K562 (cell line): ENCODE data around the gene SHLD1. TPM values are rescaled to one million over a fixed set of nuclear protein-coding genes. Genes with fewer than 3 reads are reported as not detected.
A peak's percentile ranks its signal among the peaks of the same experiment; 100 is the strongest.

Experiments used
- BHLHE40 ChIP-seq: IDR thresholded peaks from 2 replicates; pipeline ENCODE4 v1.6.1; 2011; ENCODE audit warnings: low read length, improper control_type of control experiment
- GABPB1 ChIP-seq: sonication (generic); formaldehyde crosslinking; IDR thresholded peaks from 2 replicates; pipeline ENCODE4 v1.8.0; 2022; ENCODE audit warnings: mild to moderate bottlenecking, missing genetic modification reagents
- KAT7 ChIP-seq: sonication (generic); formaldehyde crosslinking; IDR thresholded peaks from 2 replicates; pipeline ENCODE4 v1.8.0; 2022; ENCODE audit warnings: missing genetic modification reagents, mild to moderate bottlenecking, borderline replicate concordance
- KLF1 ChIP-seq: fragments of 450-650 bp; IDR thresholded peaks from 2 replicates; pipeline ENCODE4 v1.6.1; 2016; ENCODE audit warnings: missing genetic modification characterization, missing compliant biosample characterization
- KLF16 ChIP-seq: IDR thresholded peaks from 2 replicates; pipeline ENCODE4 v1.6.1; 2016; ENCODE audit warnings: antibody characterized with exemption
- MCM2 ChIP-seq: fragments of 450-650 bp; IDR thresholded peaks from 2 replicates; pipeline ENCODE4 v1.6.1; 2017; ENCODE audit warnings: low read depth, mild to moderate bottlenecking
- MYBL2 ChIP-seq, 2 experiments: fragments of 450-650 bp in 1 of 2; sonication (generic) in 1 of 2; formaldehyde crosslinking in 1 of 2; IDR thresholded peaks; 2 replicates each; pipeline versions ENCODE4 v1.6.1 to v1.8.1; 2017 to 2022; ENCODE audit warnings: borderline replicate concordance in 1 of 2, inconsistent platforms in 1 of 2, low read depth in 1 of 2, mild to moderate bottlenecking in 1 of 2, missing genetic modification reagents in 1 of 2, moderate library complexity in 1 of 2
- NBN ChIP-seq: fragments of 450-650 bp; IDR thresholded peaks from 2 replicates; pipeline ENCODE4 v1.6.1; 2016; ENCODE audit warnings: low read depth, mild to moderate bottlenecking
- NCOA4 ChIP-seq: fragments of 450-650 bp; IDR thresholded peaks from 2 replicates; pipeline ENCODE4 v1.6.1; 2018; ENCODE audit warnings: mild to moderate bottlenecking; ENCODE audit not compliant: partially characterized antibody
- NR2F6 ChIP-seq: fragments of 450-650 bp; formaldehyde crosslinking; IDR thresholded peaks from 2 replicates; pipeline ENCODE4 v1.4.0; 2020; ENCODE audit warnings: mild to moderate bottlenecking
- POLR2H ChIP-seq: IDR thresholded peaks from 2 replicates; pipeline ENCODE4 v1.6.1; 2016; ENCODE audit warnings: missing genetic modification characterization, low read depth, mild to moderate bottlenecking, control low read depth, missing compliant biosample characterization, moderate library complexity
- POLR3G ChIP-seq: IDR thresholded peaks from 2 replicates; pipeline ENCODE4 v1.6.1; 2011; ENCODE audit not compliant: insufficient read length, insufficient replicate concordance; ENCODE audit errors: extremely low read depth
- ZNF175 ChIP-seq: fragments of 200-800 bp; sonication (Bioruptor generic); IDR thresholded peaks from 2 replicates; pipeline ENCODE4 v1.6.1; 2016; ENCODE audit warnings: low read depth, mild to moderate bottlenecking, missing genetic modification characterization, missing compliant biosample characterization
- ZNF584 ChIP-seq: fragments of 200-800 bp; sonication (Bioruptor generic); IDR thresholded peaks from 2 replicates; pipeline ENCODE4 v1.6.1; 2016; ENCODE audit warnings: low read depth, mild to moderate bottlenecking, missing genetic modification characterization, missing compliant biosample characterization
- ZNF699 ChIP-seq: fragments of 250-450 bp; sonication (Bioruptor Pico); IDR thresholded peaks from 2 replicates; pipeline ENCODE4 v1.8.0; 2021; ENCODE audit warnings: mild to moderate bottlenecking, moderate library complexity; ENCODE audit not compliant: insufficient replicate concordance
- ZZZ3 ChIP-seq: fragments of 450-650 bp; IDR thresholded peaks from 2 replicates; pipeline ENCODE4 v1.6.1; 2016; ENCODE audit warnings: antibody characterized with exemption, mild to moderate bottlenecking, moderate library complexity
- polyA plus RNA-seq, 8 experiments: library from polyadenylated mRNA; depleted of rRNA in 4 of 8; stranded (reverse) in 5 of 8; unstranded in 3 of 8; fragments of >200 nt; fragmentation: Nextera tagmentation in 2 of 8; fragmentation: Illumina TruSeq in 1 of 8; extraction: Ambion mirVana in 2 of 8; extraction: Trizol in 1 of 8; gene quantifications; 2 replicates each; pipeline versions ENCODE4 v1.2.1 to v1.2.3, GENCODE V29; 2011 to 2014; ENCODE audit warnings: inconsistent platforms in 1 of 8, missing spikeins in 1 of 8
- total RNA-seq, 7 experiments: library from RNA; depleted of rRNA in 6 of 7; stranded (reverse); fragments of >200 nt in 6 of 7; fragmentation: Illumina TruSeq in 2 of 7; extraction: Trizol in 2 of 7; gene quantifications; 2 replicates each; pipeline versions ENCODE4 v1.2.1 to v1.2.3, GENCODE V29; 2011 to 2021; ENCODE audit warnings: low replicate concordance in 1 of 7
- TF ChIP-seq, protein P1 (sequence below): fragments of 250-450 bp; sonication (Bioruptor Pico); IDR thresholded peaks from 2 replicates; pipeline ENCODE4 v1.5.0; 2021
- TF ChIP-seq, protein P2 (sequence below), 2 experiments: fragments of 450-650 bp; conservative IDR thresholded peaks; 2 replicates each; pipeline ENCODE4 v1.6.1; 2017; ENCODE audit warnings: mild to moderate bottlenecking in 2 of 2, moderate library complexity in 2 of 2
- TF ChIP-seq, protein P3 (sequence below): sonication (generic); formaldehyde crosslinking; IDR thresholded peaks from 2 replicates; pipeline ENCODE4 v1.4.0; 2020; ENCODE audit warnings: mild to moderate bottlenecking, missing genetic modification reagents
- TF ChIP-seq, protein P4 (sequence below): fragments of 250-450 bp; sonication (Bioruptor Pico); IDR thresholded peaks from 2 replicates; pipeline ENCODE4 v1.8.0; 2021; ENCODE audit warnings: mild to moderate bottlenecking, moderate library complexity

The SHLD1 gene
- total and polyA plus RNA-seq, 9 of the 15 experiments (the other 6 are each of a cell fraction or from before 2014, with no cell fraction given) = 3.7 to 21.6 (median 8.2) TPM

DNA sequence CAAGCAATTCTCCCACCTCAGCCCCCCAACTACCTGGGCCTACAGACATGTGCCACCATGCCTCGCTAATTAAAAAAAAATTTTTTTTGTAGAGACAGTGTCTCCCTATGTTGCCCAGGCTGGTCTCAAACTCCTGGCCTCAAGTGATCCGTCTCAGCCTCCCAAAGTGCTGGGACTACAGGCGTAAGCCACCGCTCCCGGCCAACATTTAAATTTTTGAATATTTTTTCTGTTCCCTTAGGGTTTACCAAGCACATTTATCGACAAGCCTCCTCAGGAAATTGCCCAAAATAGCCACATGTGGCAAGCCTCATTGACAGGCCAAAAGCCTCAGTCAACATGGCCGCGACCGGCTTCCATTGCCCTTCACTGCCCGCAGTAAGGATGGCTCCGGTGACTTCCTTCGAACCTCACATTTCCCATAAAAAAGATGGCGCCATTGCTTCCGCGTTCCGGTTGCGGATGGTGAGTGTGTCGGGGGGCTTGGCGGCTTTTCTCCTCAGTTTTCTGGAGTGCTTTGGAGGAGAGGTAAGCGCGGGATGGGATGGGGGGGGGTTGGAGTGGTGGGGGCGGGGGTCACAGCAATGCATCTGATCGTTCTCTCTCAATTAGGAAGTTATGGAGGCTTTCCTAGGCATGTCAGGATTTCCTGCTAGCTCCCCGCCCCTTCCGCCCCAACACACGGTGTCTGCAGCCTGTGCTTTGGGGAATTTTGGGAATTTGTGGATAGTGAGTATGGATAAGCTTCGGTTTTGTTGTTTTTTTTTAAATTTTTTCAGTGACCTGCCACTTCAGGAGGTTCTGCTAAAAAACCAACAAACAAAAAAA lies at the start of gene SHLD1 (continued):
- TF ChIP-seq BHLHE40 = no peak
- TF ChIP-seq, protein P1, sequence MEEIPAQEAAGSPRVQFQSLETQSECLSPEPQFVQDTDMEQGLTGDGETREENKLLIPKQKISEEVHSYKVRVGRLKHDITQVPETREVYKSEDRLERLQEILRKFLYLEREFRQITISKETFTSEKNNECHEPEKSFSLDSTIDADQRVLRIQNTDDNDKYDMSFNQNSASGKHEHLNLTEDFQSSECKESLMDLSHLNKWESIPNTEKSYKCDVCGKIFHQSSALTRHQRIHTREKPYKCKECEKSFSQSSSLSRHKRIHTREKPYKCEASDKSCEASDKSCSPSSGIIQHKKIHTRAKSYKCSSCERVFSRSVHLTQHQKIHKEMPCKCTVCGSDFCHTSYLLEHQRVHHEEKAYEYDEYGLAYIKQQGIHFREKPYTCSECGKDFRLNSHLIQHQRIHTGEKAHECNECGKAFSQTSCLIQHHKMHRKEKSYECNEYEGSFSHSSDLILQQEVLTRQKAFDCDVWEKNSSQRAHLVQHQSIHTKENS = no peak
- TF ChIP-seq ZNF699 (CRISPR knock-in tag) = no peak
- TF ChIP-seq, protein P2, sequence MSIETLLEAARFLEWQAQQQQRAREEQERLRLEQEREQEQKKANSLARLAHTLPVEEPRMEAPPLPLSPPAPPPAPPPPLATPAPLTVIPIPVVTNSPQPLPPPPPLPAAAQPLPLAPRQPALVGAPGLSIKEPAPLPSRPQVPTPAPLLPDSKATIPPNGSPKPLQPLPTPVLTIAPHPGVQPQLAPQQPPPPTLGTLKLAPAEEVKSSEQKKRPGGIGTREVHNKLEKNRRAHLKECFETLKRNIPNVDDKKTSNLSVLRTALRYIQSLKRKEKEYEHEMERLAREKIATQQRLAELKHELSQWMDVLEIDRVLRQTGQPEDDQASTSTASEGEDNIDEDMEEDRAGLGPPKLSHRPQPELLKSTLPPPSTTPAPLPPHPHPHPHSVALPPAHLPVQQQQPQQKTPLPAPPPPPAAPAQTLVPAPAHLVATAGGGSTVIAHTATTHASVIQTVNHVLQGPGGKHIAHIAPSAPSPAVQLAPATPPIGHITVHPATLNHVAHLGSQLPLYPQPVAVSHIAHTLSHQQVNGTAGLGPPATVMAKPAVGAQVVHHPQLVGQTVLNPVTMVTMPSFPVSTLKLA (conservative IDR thresholded peaks at IDR 0.05) = peak; percentile 36 to 70; a peak in 3 of 4 replicates
- no peak for TF ChIP-seq POLR3G
- TF ChIP-seq, protein P3, sequence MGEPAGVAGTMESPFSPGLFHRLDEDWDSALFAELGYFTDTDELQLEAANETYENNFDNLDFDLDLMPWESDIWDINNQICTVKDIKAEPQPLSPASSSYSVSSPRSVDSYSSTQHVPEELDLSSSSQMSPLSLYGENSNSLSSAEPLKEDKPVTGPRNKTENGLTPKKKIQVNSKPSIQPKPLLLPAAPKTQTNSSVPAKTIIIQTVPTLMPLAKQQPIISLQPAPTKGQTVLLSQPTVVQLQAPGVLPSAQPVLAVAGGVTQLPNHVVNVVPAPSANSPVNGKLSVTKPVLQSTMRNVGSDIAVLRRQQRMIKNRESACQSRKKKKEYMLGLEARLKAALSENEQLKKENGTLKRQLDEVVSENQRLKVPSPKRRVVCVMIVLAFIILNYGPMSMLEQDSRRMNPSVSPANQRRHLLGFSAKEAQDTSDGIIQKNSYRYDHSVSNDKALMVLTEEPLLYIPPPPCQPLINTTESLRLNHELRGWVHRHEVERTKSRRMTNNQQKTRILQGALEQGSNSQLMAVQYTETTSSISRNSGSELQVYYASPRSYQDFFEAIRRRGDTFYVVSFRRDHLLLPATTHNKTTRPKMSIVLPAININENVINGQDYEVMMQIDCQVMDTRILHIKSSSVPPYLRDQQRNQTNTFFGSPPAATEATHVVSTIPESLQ (CRISPR knock-in tag) = no peak
- no peak for TF ChIP-seq NBN
- TF ChIP-seq ZNF584 = peak; percentile 63; the same call in 1 of the 2 replicates
- TF ChIP-seq, protein P4, sequence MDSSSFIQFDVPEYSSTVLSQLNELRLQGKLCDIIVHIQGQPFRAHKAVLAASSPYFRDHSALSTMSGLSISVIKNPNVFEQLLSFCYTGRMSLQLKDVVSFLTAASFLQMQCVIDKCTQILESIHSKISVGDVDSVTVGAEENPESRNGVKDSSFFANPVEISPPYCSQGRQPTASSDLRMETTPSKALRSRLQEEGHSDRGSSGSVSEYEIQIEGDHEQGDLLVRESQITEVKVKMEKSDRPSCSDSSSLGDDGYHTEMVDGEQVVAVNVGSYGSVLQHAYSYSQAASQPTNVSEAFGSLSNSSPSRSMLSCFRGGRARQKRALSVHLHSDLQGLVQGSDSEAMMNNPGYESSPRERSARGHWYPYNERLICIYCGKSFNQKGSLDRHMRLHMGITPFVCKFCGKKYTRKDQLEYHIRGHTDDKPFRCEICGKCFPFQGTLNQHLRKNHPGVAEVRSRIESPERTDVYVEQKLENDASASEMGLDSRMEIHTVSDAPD (CRISPR knock-in tag) = no peak
- no peak for TF ChIP-seq ZZZ3
- no peak for TF ChIP-seq KLF16
- no peak for TF ChIP-seq NCOA4
- no peak for TF ChIP-seq NR2F6 (CRISPR knock-in tag)
- peak; percentile 78; the same call in 1 of the 2 replicates for TF ChIP-seq GABPB1 (CRISPR knock-in tag)
- peak; percentile 91 for TF ChIP-seq ZNF175 (CRISPR knock-in tag)
- no peak; the same call in 1 of the 2 replicates for TF ChIP-seq MYBL2 (IDR thresholded peaks at IDR 0.05; ENCODE audit: low read depth)
- TF ChIP-seq MYBL2 (CRISPR knock-in tag; IDR thresholded peaks at IDR 0.05; ENCODE audit: borderline replicate concordance) = no peak
- TF ChIP-seq KLF1 (tag) = no peak
- no peak for TF ChIP-seq KAT7 (CRISPR knock-in tag)
- TF ChIP-seq MCM2 = no peak
- TF ChIP-seq POLR2H (tag) = peak; percentile 52; the same call in 1 of the 2 replicates
